Subcutaneous adipose tissue (tissue), 4 donors: ENCODE data around the gene CNOT8. TPM values are rescaled to one million over a fixed set of nuclear protein-coding genes. Genes with fewer than 3 reads are reported as not detected.

ENCODE experiments used
- total RNA-seq, 4 donors: library from RNA; depleted of rRNA; stranded (reverse); fragments of >200 nt; gene quantifications; one replicate each; pipeline ENCODE4 v1.1.0, GENCODE V29; 2016
- TF ChIP-seq, protein P1 (sequence below): fragments of 450-650 bp; IDR thresholded peaks from one replicate; pipeline ENCODE4 v1.5.1; 2016; ENCODE audit warnings: low read depth, mild to moderate bottlenecking, control low read depth, antibody characterized with exemption, moderate library complexity

The CNOT8 gene
- total RNA-seq, 4 donors from 2014 or later: 101 to 139 (median 125) TPM

DNA sequence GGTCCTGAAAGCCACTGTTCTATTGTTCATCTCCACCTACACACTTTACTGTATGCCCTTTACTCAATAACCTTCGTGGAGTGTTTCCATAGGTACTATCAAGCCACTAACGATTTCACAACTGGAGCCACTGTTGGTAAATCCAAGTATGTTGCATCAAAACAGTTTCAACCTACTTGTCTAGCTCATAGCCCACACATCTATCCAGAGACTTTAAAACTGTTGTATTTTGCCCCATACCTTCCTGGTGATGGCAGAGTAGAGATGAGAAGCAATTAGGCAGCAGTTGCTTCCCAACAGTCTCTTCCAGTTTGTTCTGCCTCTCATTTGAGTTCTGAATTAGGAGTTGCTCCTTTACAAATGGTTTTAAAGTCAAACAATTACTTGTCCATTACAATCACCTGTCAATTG lies 8.6 kb upstream of the CNOT8 start:
- TF ChIP-seq, protein P1, sequence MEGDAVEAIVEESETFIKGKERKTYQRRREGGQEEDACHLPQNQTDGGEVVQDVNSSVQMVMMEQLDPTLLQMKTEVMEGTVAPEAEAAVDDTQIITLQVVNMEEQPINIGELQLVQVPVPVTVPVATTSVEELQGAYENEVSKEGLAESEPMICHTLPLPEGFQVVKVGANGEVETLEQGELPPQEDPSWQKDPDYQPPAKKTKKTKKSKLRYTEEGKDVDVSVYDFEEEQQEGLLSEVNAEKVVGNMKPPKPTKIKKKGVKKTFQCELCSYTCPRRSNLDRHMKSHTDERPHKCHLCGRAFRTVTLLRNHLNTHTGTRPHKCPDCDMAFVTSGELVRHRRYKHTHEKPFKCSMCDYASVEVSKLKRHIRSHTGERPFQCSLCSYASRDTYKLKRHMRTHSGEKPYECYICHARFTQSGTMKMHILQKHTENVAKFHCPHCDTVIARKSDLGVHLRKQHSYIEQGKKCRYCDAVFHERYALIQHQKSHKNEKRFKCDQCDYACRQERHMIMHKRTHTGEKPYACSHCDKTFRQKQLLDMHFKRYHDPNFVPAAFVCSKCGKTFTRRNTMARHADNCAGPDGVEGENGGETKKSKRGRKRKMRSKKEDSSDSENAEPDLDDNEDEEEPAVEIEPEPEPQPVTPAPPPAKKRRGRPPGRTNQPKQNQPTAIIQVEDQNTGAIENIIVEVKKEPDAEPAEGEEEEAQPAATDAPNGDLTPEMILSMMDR: no peak

DNA sequence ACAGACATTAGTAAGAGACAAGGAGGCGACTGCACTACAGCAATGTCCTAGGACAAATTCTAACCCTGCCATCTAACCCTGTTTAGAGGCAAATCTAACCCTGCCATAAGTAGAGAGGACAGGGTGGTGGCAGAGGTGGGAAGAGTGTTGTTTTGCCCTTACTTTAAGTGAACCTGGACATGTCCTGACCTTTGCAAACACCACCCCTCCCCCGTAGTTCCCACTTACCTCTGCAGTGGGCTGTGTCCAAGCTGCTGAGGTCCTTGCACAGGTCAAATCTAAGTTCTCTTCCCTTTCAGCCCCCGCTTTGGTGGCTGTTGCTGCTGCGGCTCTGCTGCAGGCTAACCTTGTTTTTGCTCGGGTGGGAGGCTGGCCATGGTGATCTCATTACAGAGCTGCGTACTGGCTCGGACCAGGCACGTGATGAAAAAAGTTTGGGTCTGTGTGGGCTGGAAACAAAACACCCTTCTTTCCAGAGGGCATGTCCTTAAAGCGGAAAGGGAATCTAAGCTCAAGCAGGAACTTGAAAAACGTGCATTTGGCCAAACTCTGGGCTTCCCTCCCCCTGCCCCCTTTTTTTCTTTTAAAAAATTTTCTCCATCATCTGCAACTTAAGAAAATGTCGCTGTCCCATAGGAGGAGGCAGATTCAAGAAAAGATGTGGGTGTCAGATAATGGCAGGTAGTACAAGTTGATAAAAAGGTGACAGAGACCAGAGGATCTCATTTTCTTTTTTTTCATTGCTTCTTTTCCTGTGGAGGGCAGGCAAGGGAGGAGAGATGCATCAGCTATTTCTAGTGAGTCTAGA lies 8.0 kb upstream of the CNOT8 start, which contains the start of gene FAXDC2:
Gene FAXDC2 (minus strand): TSS at position 349 of the 808 bp plus-strand sequence. CDS start 12,425 bp downstream, outside the sequence.
- TF ChIP-seq, protein P1: no peak

DNA sequence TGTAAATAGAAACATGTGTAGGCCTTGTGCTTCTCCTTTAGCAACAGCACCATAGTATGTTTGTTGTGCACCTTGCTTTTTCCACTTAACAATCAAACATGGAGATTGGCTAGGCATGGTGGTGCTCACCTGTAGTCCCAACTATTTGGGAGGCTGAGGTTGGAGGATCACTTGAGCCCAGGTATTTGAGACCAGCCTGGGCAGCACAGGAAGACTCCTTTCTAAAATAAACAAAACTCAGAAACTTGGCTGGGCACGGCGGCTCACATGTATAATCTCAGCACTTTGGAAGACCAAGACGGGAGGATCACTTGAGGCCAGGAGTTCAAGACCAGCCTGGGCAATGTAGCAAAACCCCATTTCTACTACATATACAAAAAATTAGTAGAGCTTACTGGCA lies 7.1 kb upstream of the CNOT8 start:
- TF ChIP-seq, protein P1: no peak

DNA sequence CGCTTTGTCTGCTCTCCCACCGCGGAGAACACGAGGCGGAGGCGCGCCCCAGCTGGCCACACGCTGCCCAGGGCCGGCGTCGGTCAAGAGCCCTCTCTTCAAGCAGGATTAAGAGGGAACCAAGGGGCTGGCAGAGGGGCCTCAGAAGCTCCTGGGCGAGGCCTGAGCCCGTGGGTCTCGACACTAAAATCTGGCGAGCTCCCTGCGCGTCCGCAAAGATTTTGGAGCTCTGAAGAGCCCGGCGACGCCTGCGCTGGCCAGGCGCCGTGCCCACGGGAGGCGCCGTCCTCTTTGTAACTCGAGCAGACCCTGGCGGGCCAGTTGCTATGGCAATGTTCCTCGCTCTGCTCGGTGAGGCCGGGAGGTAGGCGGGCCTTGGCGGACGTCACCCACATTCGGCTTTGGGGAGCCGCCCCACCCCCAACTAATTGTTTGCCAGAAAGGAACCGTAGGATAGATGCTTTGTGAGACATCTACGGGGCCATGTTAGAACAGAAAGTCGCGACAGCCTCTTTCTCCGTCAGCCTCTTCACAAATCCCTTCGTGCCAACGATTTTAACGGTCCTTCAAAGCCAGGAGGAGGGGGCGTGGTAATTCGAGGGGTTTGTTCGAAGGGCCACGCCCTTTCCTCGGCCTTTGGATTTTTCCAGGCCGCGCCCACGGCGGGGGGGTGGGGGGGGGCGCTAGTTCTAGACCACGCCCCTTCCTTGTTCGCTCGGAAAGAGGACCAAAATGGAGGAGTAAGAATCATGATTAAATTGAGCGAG lies 714 bp upstream of the CNOT8 start:
- TF ChIP-seq, protein P1: no peak

DNA sequence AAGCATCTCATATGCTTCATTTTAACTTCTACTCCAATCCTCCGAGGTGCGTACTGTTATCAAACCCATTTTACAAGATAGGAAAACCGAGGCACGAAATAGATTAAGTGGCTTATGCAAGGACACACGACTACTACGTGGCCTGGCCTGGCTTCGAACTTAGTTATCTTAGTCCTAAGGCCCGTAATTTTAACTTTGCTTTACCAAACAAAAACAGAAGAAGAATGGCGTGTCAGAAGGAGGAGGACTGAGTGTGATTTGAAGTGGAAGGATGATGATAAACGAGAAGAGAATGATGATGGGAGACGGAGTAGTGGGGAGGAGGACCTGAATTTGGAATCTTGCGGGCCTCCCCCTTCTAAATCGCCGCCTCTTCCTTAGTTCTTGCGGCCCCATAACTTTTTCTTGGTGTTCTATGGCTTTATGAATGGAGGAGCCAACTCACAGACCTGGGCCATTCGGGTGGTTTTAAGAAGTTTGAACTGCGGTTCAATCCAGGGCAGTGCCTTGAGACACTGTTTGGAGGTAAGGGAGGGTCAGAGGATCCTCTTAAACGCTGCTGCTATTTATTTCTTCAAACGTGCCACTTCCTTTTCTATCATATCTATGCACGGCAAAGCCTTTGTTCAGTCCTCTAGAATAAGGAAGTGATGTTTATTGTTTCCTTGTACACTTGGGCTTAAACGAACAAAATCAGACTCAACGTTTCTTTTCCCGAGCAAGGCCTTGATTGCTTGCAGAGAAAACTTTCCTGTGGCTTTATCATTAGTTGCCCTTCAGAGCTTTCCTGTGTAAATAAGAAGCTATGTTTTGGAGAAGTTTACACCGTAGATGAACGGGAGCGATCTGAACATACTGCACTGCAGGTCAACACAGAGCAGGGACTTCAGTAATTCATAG lies 795 bp downstream of the CNOT8 start:
- TF ChIP-seq, protein P1: no peak

DNA sequence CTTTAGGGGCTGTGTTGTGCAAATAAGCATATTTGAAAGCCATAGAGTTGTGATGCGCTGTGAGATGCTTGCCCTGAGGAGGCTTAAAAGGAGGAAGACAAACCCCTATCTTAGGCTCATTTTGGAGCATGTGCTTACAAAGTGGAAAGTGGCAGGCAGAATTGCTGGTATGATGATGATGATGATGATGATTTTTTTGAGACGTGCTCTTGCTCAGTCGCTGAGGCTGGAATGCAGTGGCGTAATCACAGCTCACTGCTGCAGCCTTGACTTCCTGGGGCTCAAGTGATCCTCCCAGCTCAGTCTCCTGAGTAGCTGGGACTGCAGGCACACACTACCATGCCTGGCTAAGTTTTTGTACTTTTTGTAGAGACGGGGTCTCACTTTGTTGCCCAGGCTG lies 1.7 kb downstream of the CNOT8 start:
- TF ChIP-seq, protein P1: no peak
